GM20000 (cell line): ENCODE results near the gene MPPED2.

Experiments
- DNase-seq: peaks from one replicate; pipeline ENCODE4 v3.0.0; 2012; ENCODE audit warnings: low spot score
- TF ChIP-seq, protein P1 (sequence below): IDR thresholded peaks from 2 replicates; pipeline ENCODE4 v1.5.1; 2012; ENCODE audit warnings: mild to moderate bottlenecking, control low read depth; ENCODE audit errors: extremely low read depth, missing control alignments

Gene MPPED2

DNA sequence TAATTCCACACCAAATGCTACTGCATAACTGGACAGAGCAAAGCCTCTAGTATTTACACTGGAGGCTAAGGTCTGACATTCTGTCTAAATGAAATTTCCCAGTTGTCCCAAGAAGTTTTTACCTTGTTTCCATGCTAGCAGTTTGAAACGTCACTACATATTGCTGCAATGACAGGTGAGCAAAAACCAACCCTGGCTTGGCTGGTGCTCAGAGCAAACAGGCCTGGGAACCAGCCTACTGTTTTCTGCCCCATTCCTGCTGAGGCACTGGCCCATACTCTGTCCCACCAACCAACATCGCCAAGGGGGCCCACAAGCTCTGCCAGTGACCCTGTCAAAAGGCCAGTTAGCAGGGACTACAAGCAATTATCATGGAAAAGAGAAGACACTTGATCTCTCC is 131.1 kb downstream of the MPPED2 start:
- DNase-seq = no peak
- TF ChIP-seq, protein P1, sequence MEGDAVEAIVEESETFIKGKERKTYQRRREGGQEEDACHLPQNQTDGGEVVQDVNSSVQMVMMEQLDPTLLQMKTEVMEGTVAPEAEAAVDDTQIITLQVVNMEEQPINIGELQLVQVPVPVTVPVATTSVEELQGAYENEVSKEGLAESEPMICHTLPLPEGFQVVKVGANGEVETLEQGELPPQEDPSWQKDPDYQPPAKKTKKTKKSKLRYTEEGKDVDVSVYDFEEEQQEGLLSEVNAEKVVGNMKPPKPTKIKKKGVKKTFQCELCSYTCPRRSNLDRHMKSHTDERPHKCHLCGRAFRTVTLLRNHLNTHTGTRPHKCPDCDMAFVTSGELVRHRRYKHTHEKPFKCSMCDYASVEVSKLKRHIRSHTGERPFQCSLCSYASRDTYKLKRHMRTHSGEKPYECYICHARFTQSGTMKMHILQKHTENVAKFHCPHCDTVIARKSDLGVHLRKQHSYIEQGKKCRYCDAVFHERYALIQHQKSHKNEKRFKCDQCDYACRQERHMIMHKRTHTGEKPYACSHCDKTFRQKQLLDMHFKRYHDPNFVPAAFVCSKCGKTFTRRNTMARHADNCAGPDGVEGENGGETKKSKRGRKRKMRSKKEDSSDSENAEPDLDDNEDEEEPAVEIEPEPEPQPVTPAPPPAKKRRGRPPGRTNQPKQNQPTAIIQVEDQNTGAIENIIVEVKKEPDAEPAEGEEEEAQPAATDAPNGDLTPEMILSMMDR = no peak

DNA sequence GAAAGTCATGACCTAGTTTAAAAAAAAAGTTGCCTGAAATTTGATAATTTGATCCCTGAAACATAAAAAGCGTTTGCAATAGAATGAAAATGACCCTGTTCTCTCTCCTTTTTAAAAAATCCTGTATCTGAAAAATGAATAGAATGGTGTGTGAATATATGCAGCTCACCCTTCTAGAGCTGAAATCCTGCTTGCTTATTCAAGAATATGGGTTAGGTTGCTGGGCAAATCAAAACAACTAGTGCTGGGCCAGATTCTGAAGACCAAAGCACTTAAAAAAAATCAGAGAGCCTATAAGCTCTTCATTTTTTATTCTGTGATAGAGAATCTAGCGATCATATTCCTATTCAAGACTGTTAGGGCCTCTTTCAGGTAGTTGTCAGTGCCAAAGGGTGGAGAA is 131.6 kb downstream of the MPPED2 start:
- TF ChIP-seq, protein P1 = no peak

DNA sequence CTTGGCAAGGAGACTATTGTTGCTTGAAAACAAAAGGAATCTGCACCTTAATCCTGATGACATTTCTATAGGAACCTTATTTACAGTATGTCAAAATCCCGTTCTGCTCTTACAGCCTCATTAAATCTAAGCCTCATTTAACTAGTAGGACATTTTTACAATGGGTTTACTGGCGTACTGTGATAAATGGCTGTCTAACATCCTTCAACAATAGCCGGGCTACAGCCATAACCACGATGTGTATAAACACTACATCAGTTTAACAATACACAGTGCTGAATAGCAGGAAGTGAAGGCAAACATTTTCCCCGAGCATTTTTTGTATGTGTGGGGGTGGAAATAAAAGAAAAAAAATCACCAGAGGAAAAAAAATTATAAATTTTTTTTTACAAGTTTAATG is 132.0 kb downstream of the MPPED2 start:
- TF ChIP-seq, protein P1 = no peak
- no peak for DNase-seq

More for the DNA sequence above, 131.6 kb downstream of the MPPED2 start:
- no peak for DNase-seq

DNA sequence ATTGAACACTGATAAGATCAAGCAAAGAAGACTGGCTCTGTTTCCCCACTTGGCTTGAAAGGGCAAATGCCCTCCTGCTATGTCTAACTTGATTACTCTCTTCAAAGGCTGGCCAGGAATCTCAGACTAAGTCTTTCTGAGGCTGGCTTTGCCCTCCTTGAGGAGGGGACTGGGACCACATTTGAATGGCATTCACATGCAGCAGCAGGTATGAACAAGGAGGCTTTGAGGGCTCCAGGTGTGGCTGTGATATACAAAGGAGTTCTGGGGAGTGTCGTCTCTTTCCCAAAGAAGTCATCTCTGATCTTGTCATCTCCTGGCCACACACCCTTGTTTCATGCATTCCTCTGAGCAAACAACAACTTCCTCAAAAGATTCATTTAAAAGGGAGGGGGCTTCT is 132.4 kb downstream of the MPPED2 start:
- TF ChIP-seq, protein P1 = no peak

DNA sequence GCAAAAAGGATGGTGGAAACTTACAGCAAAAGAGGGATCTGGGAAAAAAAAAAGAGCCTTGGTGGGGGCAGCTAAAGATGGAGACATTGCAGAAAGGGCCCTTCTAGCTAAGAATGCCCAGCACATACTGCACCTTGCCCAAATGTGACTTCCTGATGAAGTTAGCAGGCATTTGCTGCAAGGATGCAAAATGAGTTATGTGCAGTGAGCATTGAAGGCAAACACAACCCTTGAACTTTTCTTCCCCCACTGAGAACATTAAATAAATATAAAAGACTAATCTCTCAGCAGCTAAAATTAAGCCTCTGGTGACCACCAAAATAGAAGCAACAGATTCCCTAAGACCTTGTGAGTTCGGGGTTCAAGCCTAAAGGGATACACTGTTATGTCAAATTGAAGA is 133.3 kb downstream of the MPPED2 start:
- TF ChIP-seq, protein P1 = no peak
- no peak for DNase-seq

More for the DNA sequence above, 132.4 kb downstream of the MPPED2 start:
- DNase-seq = no peak

DNA sequence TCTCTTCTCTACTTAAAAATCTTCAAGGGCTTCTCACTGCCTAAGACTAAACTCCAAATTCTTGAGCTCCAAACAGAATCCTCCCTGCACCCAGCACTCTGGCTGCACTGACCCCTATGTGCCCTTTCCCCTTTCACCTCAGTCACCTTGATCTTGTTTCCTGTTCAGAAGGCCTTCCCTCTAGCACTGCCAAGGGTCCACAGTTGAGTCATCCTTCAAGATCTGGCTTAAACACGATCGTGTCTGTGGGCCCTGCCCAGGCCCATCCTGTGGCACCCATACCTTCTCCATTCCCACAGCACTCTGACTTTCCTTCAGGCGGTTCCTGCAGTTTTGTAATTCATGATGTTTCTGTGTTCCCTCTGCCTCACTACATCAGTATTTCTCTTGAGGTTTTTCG is 134.0 kb downstream of the MPPED2 start:
- TF ChIP-seq, protein P1 = no peak

DNA sequence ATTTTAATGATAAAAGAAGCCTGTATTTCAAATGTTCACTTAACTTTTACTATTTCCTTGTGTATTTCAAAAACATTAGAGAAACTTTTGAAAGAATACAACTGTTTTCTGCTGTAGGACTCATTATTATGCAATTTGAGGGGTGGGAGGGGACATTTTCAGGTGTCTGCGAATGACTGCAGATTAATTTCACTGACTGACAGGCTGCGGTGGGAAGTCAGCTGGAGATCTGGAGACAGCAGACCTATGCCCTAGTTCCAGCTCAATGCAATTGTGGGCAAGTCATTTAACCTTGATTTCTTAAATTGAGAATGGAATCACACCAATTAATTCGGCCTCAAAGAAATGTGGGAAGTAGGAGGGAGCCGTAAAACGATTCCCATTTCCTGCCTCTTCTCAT is 134.5 kb downstream of the MPPED2 start:
- DNase-seq = no peak
- TF ChIP-seq, protein P1 = no peak

More for the DNA sequence above, 134.0 kb downstream of the MPPED2 start:
- no peak for DNase-seq

DNA sequence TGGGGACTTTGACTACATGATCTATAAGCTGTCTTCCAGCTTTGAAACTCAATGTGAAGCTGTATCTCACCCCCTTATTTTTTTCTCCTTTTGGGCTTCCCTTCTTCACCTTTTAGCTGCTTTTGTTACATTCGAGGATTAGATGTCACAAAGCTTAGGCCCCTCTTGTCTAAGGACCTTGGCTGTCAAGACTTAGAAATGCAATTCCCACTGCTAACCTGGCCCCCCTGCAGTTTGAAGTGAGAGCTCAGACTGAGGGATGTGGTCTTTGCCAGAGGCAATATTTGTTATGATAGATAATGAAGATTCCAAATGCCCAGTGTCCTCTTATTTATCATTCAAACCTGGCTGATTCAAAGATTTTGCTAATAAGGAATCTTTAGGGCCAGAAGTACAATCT is 135.0 kb downstream of the MPPED2 start:
- TF ChIP-seq, protein P1 = no peak
- no peak for DNase-seq
